K562 (cell line): ENCODE measurements around the gene SELENOF. TPM values are rescaled to one million over a fixed set of nuclear protein-coding genes. Genes with fewer than 3 reads are reported as not detected.

ENCODE experiments used
- ARID1B ChIP-seq: fragments of 450-650 bp; IDR thresholded peaks from 2 replicates; pipeline ENCODE4 v1.6.1; 2016; ENCODE audit warnings: antibody characterized with exemption, mild to moderate bottlenecking, inconsistent platforms
- NFIC ChIP-seq: fragments of 450-650 bp; IDR thresholded peaks from 2 replicates; pipeline ENCODE4 v1.6.1; 2017; ENCODE audit warnings: mild to moderate bottlenecking, inconsistent platforms
- PML ChIP-seq: IDR thresholded peaks from 2 replicates; pipeline ENCODE4 v1.6.1; 2012; ENCODE audit warnings: low read length, inconsistent platforms
- POLR2B ChIP-seq: fragments of 450-650 bp; IDR thresholded peaks from 2 replicates; pipeline ENCODE4 v1.6.1; 2018; ENCODE audit warnings: low read depth; ENCODE audit not compliant: partially characterized antibody
- SOX6 ChIP-seq: fragments of 450-650 bp; IDR thresholded peaks from 2 replicates; pipeline ENCODE4 v1.6.1; 2014; ENCODE audit warnings: mild to moderate bottlenecking
- YY1 ChIP-seq, 3 experiments: IDR thresholded peaks; 2 replicates each; pipeline ENCODE4 v1.6.1; 2011; ENCODE audit warnings: low read length in 2 of 3, mild to moderate bottlenecking in 2 of 3, moderate library complexity in 2 of 3, borderline replicate concordance in 1 of 3, control low read depth in 1 of 3, low read depth in 1 of 3; ENCODE audit not compliant: insufficient read depth in 3 of 3, insufficient replicate concordance in 2 of 3, control insufficient read depth in 1 of 3, insufficient read length in 1 of 3; ENCODE audit errors: extremely low read depth in 1 of 3
- ZBTB8A ChIP-seq: fragments of 450-650 bp; IDR thresholded peaks from 2 replicates; pipeline ENCODE4 v1.6.1; 2018; ENCODE audit warnings: mild to moderate bottlenecking, moderate library complexity; ENCODE audit not compliant: partially characterized antibody
- ZNF143 ChIP-seq: sonication (generic); formaldehyde crosslinking; IDR thresholded peaks from 2 replicates; pipeline ENCODE4 v1.9.0; 2022; ENCODE audit warnings: mild to moderate bottlenecking, missing genetic modification reagents
- ZNF212 ChIP-seq: fragments of 450-650 bp; formaldehyde crosslinking; IDR thresholded peaks from 2 replicates; pipeline ENCODE4 v1.4.0; 2020; ENCODE audit warnings: mild to moderate bottlenecking
- ZNF512 ChIP-seq: IDR thresholded peaks from 2 replicates; pipeline ENCODE4 v1.6.1; 2016; ENCODE audit warnings: missing genetic modification characterization, missing compliant biosample characterization
- ZNF639 ChIP-seq, 2 experiments: fragments of 200-800 bp in 1 of 2; sonication (Bioruptor generic) in 1 of 2; sonication (generic) in 1 of 2; formaldehyde crosslinking in 1 of 2; IDR thresholded peaks in 1 of 2; conservative IDR thresholded peaks in 1 of 2; 2 replicates each; pipeline versions ENCODE4 v1.5.0 to v1.6.1; 2016 to 2020; ENCODE audit warnings: missing compliant biosample characterization in 1 of 2, missing genetic modification characterization in 1 of 2, missing genetic modification reagents in 1 of 2
- polyA plus RNA-seq, 8 experiments: library from polyadenylated mRNA; depleted of rRNA in 4 of 8; stranded (reverse) in 5 of 8; unstranded in 3 of 8; fragments of >200 nt; fragmentation: Nextera tagmentation in 2 of 8; fragmentation: Illumina TruSeq in 1 of 8; extraction: Ambion mirVana in 2 of 8; extraction: Trizol in 1 of 8; gene quantifications; 2 replicates each; pipeline versions ENCODE4 v1.2.1 to v1.2.3, GENCODE V29; 2011 to 2014; ENCODE audit warnings: inconsistent platforms in 1 of 8, missing spikeins in 1 of 8
- total RNA-seq, 7 experiments: library from RNA; depleted of rRNA in 6 of 7; stranded (reverse); fragments of >200 nt in 6 of 7; fragmentation: Illumina TruSeq in 2 of 7; extraction: Trizol in 2 of 7; gene quantifications; 2 replicates each; pipeline versions ENCODE4 v1.2.1 to v1.2.3, GENCODE V29; 2011 to 2021; ENCODE audit warnings: low replicate concordance in 1 of 7
- TF ChIP-seq, protein P1 (sequence below): fragments of 250-450 bp; sonication (Bioruptor Pico); IDR thresholded peaks from 2 replicates; pipeline ENCODE4 v1.4.0; 2020; ENCODE audit warnings: borderline replicate concordance
- TF ChIP-seq, protein P2 (sequence below): fragments of 450-650 bp; IDR thresholded peaks from 2 replicates; pipeline ENCODE4 v1.6.1; 2017; ENCODE audit warnings: mild to moderate bottlenecking, moderate library complexity

Gene SELENOF
- total and polyA plus RNA-seq, 9 of the 15 experiments (the other 6 are each of a cell fraction or from before 2014, with no cell fraction given), result 115 to 394 (median 215) TPM

- TF ChIP-seq ZNF639 (CRISPR knock-in tag; conservative IDR thresholded peaks at IDR 0.05 in 1 of 2, IDR thresholded peaks at IDR 0.05 in 1 of 2) (no peak), ARID1B (peak; percentile 18; the same call in 1 of the 2 replicates), ZNF512 (no peak), ZNF143 (CRISPR knock-in tag) (no peak), ZNF212 (no peak), SOX6 (no peak), PML (peak; percentile 44; the same call in 1 of the 2 replicates), POLR2B (peak; percentile 75), NFIC (0 out of 2 replicates have a peak, but pooled peaks have one; percentile 17), YY1 (IDR thresholded peaks at IDR 0.05; ENCODE audit: borderline replicate concordance in 1 of 3, control insufficient read depth in 1 of 3, extremely low read depth in 1 of 3, insufficient read depth in 3 of 3, insufficient read length in 1 of 3, insufficient replicate concordance in 2 of 3, low read depth in 1 of 3, low read length in 2 of 3) (peak in 1 of 3 experiments; percentile 29), ZBTB8A (no peak)
- TF ChIP-seq, protein P1, sequence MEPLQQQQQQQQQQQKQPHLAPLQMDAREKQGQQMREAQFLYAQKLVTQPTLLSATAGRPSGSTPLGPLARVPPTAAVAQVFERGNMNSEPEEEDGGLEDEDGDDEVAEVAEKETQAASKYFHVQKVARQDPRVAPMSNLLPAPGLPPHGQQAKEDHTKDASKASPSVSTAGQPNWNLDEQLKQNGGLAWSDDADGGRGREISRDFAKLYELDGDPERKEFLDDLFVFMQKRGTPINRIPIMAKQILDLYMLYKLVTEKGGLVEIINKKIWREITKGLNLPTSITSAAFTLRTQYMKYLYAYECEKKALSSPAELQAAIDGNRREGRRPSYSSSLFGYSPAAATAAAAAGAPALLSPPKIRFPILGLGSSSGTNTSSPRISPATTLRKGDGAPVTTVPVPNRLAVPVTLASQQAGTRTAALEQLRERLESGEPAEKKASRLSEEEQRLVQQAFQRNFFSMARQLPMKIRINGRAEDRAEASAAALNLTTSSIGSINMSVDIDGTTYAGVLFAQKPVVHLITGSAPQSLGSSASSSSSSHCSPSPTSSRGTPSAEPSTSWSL (CRISPR knock-in tag), result no peak
- TF ChIP-seq, protein P2, sequence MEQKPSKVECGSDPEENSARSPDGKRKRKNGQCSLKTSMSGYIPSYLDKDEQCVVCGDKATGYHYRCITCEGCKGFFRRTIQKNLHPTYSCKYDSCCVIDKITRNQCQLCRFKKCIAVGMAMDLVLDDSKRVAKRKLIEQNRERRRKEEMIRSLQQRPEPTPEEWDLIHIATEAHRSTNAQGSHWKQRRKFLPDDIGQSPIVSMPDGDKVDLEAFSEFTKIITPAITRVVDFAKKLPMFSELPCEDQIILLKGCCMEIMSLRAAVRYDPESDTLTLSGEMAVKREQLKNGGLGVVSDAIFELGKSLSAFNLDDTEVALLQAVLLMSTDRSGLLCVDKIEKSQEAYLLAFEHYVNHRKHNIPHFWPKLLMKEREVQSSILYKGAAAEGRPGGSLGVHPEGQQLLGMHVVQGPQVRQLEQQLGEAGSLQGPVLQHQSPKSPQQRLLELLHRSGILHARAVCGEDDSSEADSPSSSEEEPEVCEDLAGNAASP, result no peak
These were observed 673 bp upstream of the SELENOF start, which contains the start of gene HS2ST1 (continued) for GRCh38 chr1:86914601-86914997.
